Keratinocyte (primary cell): ENCODE data around the gene ARHGEF3. TPM values are rescaled to one million over a fixed set of nuclear protein-coding genes. Genes with fewer than 3 reads are reported as not detected.
"Not testable (repeated sequence)": the region's sequence is repeated elsewhere in the genome, so short reads cannot be mapped to it uniquely, and the experiment has no call there.

Source experiments
- DNase-seq: peaks from one replicate; pipeline ENCODE4 v3.0.0-alpha.2; 2011; ENCODE audit warnings: low read depth, missing footprints, low spot score
- FAIRE-seq: peaks from 2 replicates; lab custom pipeline; 2011; peaks lifted over from hg19 to GRCh38; lab: Jason Lieb, UNC
- H2AFZ ChIP-seq: 2 replicates; pipeline ENCODE4 v1.6.0; 2012; ENCODE audit warnings: low read length, control low read depth, inconsistent platforms; ENCODE audit not compliant: control insufficient read depth
- H3K27ac ChIP-seq: 2 replicates; pipeline ENCODE4 v1.5.1; 2011; ENCODE audit warnings: low read length; ENCODE audit not compliant: control insufficient read depth, insufficient read depth
- H3K27me3 ChIP-seq: 3 replicates; pipeline ENCODE4 v1.6.0; 2011; ENCODE audit warnings: low read length; ENCODE audit not compliant: control insufficient read depth, insufficient read depth; ENCODE audit errors: extremely low read depth
- H3K36me3 ChIP-seq, 2 experiments: 2 replicates in 1 of 2; 3 replicates in 1 of 2; pipeline ENCODE4 v1.5.1; 2011; ENCODE audit warnings: low read length in 2 of 2, mild to moderate bottlenecking in 1 of 2; ENCODE audit not compliant: control insufficient read depth in 2 of 2, insufficient read depth in 2 of 2; ENCODE audit errors: extremely low read depth in 1 of 2
- H3K4me1 ChIP-seq: 3 replicates; pipeline ENCODE4 v1.5.1; 2011; ENCODE audit warnings: low read length; ENCODE audit not compliant: control insufficient read depth, insufficient read depth; ENCODE audit errors: extremely low read depth
- H3K4me2 ChIP-seq: 3 replicates; pipeline ENCODE4 v1.6.0; 2011; ENCODE audit warnings: low read depth, low read length; ENCODE audit not compliant: control insufficient read depth, insufficient read depth; ENCODE audit errors: extremely low read depth
- H3K4me3 ChIP-seq, 3 experiments: fragments of 200-600 bp in 1 of 3; sonication (generic) in 1 of 3; 2 replicates in 2 of 3; 3 replicates in 1 of 3; pipeline ENCODE4 v1.5.1; 2011 to 2016; ENCODE audit warnings: low read length in 3 of 3, mild to moderate bottlenecking in 3 of 3, control low read depth in 2 of 3, inconsistent platforms in 1 of 3, low read depth in 1 of 3, mixed read lengths in 1 of 3, mixed run types in 1 of 3, moderate library complexity in 1 of 3; ENCODE audit not compliant: control insufficient read depth in 2 of 3, insufficient read depth in 2 of 3; ENCODE audit errors: extremely low read depth in 1 of 3
- H3K79me2 ChIP-seq: 2 replicates; pipeline ENCODE4 v1.6.0; 2012; ENCODE audit warnings: low read length; ENCODE audit not compliant: control insufficient read depth, insufficient read depth
- H3K9ac ChIP-seq: 3 replicates; pipeline ENCODE4 v1.6.0; 2011; ENCODE audit warnings: low read length; ENCODE audit not compliant: control insufficient read depth, insufficient read depth; ENCODE audit errors: extremely low read depth
- H3K9me1 ChIP-seq: 3 replicates; pipeline ENCODE4 v1.6.0; 2011; ENCODE audit warnings: low read length; ENCODE audit not compliant: control insufficient read depth, insufficient read depth; ENCODE audit errors: extremely low read depth
- H3K9me3 ChIP-seq: 2 replicates; pipeline ENCODE4 v1.5.1; 2012; ENCODE audit warnings: low read depth, low read length; ENCODE audit not compliant: control insufficient read depth
- H4K20me1 ChIP-seq: 3 replicates; pipeline ENCODE4 v1.6.0; 2011; ENCODE audit warnings: low read length; ENCODE audit not compliant: control insufficient read depth, insufficient read depth; ENCODE audit errors: extremely low read depth
- CTCF ChIP-seq, 3 experiments: IDR thresholded peaks in 1 of 3; conservative IDR thresholded peaks in 1 of 3; optimal IDR thresholded peaks in 1 of 3; 2 replicates in 2 of 3; 3 replicates in 1 of 3; pipeline versions ENCODE3 to v1.5.1; 2011; ENCODE audit warnings: low read length in 3 of 3, mild to moderate bottlenecking in 3 of 3, moderate library complexity in 2 of 3, control low read depth in 1 of 3, inconsistent platforms in 1 of 3; ENCODE audit not compliant: insufficient read depth in 2 of 3; ENCODE audit errors: extremely low read depth in 1 of 3
- EZH2 ChIP-seq: IDR thresholded peaks from one replicate; pipeline ENCODE4 v1.6.1; 2012; ENCODE audit warnings: inconsistent platforms, mild to moderate bottlenecking, low read length, moderate library complexity
- dilution Hi-C: fragments of 300-500 bp; cut with MboI; formaldehyde crosslinking; loops from one replicate; pipeline ENCODE4 v1.7.0; 2020; ENCODE audit warnings: low sequenced_read_pairs; ENCODE audit not compliant: extremely low pct_ligation_motif_present
- polyA plus RNA-seq, 5 experiments: library from polyadenylated mRNA; depleted of rRNA in 3 of 5; stranded (reverse) in 3 of 5; stranded (forward) in 1 of 5; unstranded in 1 of 5; fragments of >200 nt; gene quantifications; 1 replicate in 1 of 5; 2 replicates in 3 of 5; 3 replicates in 1 of 5; pipeline versions ENCODE4 v1.2.1 to v1.2.3, GENCODE V29; 2011 to 2012; ENCODE audit warnings: missing spikeins in 2 of 5, low read depth in 1 of 5, low replicate concordance in 1 of 5

The ARHGEF3 gene
- polyA plus RNA-seq, 1 donor (not counting 4 experiments of a cell fraction or from before 2014, with no cell fraction given), result 26.2 TPM

- H4K20me1 ChIP-seq, result no peaks in the 10 kb centered on the region
- dilution Hi-C loops, result loop anchor here (25.0 kb wide), 1 partner anchor 263 kb away; no protein-coding TSS in a partner anchor
- no peaks in the 10 kb centered on the region for H3K9me1 ChIP-seq
- no peaks in the 10 kb centered on the region for H3K27me3 ChIP-seq
- H3K4me3 ChIP-seq, result no peak overlapping the region
- no peak overlapping the region for H2AFZ ChIP-seq
- FAIRE-seq, result no peak
- no peaks in the 10 kb centered on the region for H3K9me3 ChIP-seq
- H3K36me3 ChIP-seq, result peaks cover 8 to 16% of the 10 kb centered on the region in 2 experiments
- no peaks in the 10 kb centered on the region for H3K4me1 ChIP-seq
- H3K27ac ChIP-seq, result no peak overlapping the region
- H3K79me2 ChIP-seq, result no peaks in the 10 kb centered on the region
- DNase-seq, result no peak
- H3K4me2 ChIP-seq, result no peak overlapping the region
- H3K9ac ChIP-seq, result no peak overlapping the region
- no peak for TF ChIP-seq EZH2
- TF ChIP-seq CTCF (optimal IDR thresholded peaks at IDR 0.05 in 1 of 3, IDR thresholded peaks at IDR 0.05 in 1 of 3, conservative IDR thresholded peaks at IDR 0.05 in 1 of 3; ENCODE audit: extremely low read depth in 1 of 3, insufficient read depth in 2 of 3, low read length in 3 of 3), result no peak
Observed at GRCh38 chr3:56724676-56725075, 77.1 kb downstream of the ARHGEF3 start.

DNA sequence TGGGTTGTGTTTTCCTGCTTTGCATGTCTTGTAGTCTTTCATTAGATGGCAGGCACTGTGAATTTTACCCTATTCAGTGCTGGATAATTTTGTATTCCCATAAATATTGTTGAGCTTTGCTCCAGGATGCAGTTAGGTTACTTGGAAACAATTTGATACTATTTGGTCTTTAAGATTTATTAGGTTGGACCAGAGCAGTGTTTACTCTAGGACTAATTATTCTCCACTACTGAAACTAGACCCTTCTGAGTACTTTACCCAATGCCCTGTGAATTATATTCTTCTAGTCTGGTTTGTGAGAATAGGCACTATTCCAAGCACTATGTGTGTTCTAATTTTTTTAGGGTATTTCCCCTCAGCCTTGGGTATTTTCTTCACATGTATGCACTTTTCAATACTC, 80.9 kb downstream of the ARHGEF3 start:
- Histone ChIP-seq H3K9me3 (no peaks in the 10 kb centered on the region), H3K27ac (no peak overlapping the region), H3K4me2 (no peak overlapping the region), H3K9me1 (no peaks in the 10 kb centered on the region), H3K36me3 (peaks cover 0 to 4% of the 10 kb centered on the region in 2 experiments), H3K9ac (no peak overlapping the region), H2AFZ (no peak overlapping the region), H3K79me2 (no peaks in the 10 kb centered on the region), H3K4me3 (no peak overlapping the region), H3K27me3 (no peaks in the 10 kb centered on the region), H4K20me1 (no peaks in the 10 kb centered on the region), H3K4me1 (no peaks in the 10 kb centered on the region)
- dilution Hi-C loops, result loop anchor here (25.0 kb wide), 1 partner anchor 266 kb away; no protein-coding TSS in a partner anchor
- FAIRE-seq (no peak), DNase-seq (no peak)
- TF ChIP-seq CTCF (optimal IDR thresholded peaks at IDR 0.05 in 1 of 3, IDR thresholded peaks at IDR 0.05 in 1 of 3, conservative IDR thresholded peaks at IDR 0.05 in 1 of 3; ENCODE audit: extremely low read depth in 1 of 3, insufficient read depth in 2 of 3, low read length in 3 of 3) (no peak), EZH2 (no peak)

DNA sequence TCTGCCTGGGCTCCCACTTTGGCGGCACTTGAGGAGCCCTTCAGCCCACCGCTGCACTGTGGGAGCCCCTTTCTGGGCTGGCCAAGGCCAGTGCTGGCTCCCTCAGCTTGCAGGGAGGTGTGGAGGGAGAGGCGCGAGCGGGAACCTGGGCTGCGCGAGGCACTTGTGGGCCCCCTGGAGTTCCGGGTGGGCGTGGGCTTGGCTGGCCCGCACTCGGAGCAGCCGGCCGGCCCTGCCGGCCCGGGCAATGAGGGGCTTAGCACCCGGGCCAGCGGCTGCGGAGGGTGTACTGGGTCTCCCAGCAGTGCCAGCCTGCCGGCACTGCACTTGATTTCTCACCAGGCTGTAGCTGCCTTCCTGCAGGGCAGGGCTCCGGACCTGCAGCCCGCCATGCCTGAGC, 82.9 kb downstream of the ARHGEF3 start:
- not testable (repeated sequence) for H3K27me3 ChIP-seq, H3K4me1 ChIP-seq, H3K4me2 ChIP-seq, H3K27ac ChIP-seq, H3K4me3 ChIP-seq, H2AFZ ChIP-seq, H3K9ac ChIP-seq, DNase-seq, H3K36me3 ChIP-seq, H4K20me1 ChIP-seq, H3K9me3 ChIP-seq, H3K79me2 ChIP-seq, FAIRE-seq, H3K9me1 ChIP-seq
- dilution Hi-C loops, result loop anchor here (25.0 kb wide), 1 partner anchor 268 kb away; no protein-coding TSS in a partner anchor
